ENCODE measurements around the gene UBN2.

The UBN2 gene

GRCh38 chr7:139242741-139243281, 11.8 kb downstream of the UBN2 start:
- H3K9me3 ChIP-seq (ENCODE audit: control insufficient read depth, insufficient read depth, low read length) = no peaks in the 10 kb centered on the region
- H3K4me1 ChIP-seq (ENCODE audit: control insufficient read depth, low read length) = no peaks in the 10 kb centered on the region
- no peaks in the 10 kb centered on the region for H4K20me1 ChIP-seq (ENCODE audit: control insufficient read depth, insufficient read depth, low read depth, low read length)
- TF ChIP-seq EZH2phosphoT487 (IDR thresholded peaks at IDR 0.05; ENCODE audit: borderline replicate concordance, low read length) = no peak
- TF ChIP-seq, protein P1, sequence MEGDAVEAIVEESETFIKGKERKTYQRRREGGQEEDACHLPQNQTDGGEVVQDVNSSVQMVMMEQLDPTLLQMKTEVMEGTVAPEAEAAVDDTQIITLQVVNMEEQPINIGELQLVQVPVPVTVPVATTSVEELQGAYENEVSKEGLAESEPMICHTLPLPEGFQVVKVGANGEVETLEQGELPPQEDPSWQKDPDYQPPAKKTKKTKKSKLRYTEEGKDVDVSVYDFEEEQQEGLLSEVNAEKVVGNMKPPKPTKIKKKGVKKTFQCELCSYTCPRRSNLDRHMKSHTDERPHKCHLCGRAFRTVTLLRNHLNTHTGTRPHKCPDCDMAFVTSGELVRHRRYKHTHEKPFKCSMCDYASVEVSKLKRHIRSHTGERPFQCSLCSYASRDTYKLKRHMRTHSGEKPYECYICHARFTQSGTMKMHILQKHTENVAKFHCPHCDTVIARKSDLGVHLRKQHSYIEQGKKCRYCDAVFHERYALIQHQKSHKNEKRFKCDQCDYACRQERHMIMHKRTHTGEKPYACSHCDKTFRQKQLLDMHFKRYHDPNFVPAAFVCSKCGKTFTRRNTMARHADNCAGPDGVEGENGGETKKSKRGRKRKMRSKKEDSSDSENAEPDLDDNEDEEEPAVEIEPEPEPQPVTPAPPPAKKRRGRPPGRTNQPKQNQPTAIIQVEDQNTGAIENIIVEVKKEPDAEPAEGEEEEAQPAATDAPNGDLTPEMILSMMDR (IDR thresholded peaks at IDR 0.05; ENCODE audit: low read depth, low read length, poor library complexity, severe bottlenecking) = no peak
- H3K36me3 ChIP-seq (ENCODE audit: control insufficient read depth, low read length) = peaks cover 61% of the 10 kb centered on the region
- H3K4me3 ChIP-seq (ENCODE audit: low read length) = no peak overlapping the region
- H3K4me2 ChIP-seq (ENCODE audit: low read length) = no peak overlapping the region
- H3K79me2 ChIP-seq (ENCODE audit: control insufficient read depth, low read length) = no peaks in the 10 kb centered on the region
- no peaks in the 10 kb centered on the region for H3K9me2 ChIP-seq (replicated peaks; ENCODE audit: control insufficient read depth, low read length)
- no peaks in the 10 kb centered on the region for H3K27me3 ChIP-seq (ENCODE audit: control insufficient read depth, low read length)
- no peaks in the 10 kb centered on the region for H3F3A ChIP-seq (ENCODE audit: control insufficient read depth, insufficient read depth)
- H3K27ac ChIP-seq (ENCODE audit: low read depth, low read length) = no peak overlapping the region

DNA sequence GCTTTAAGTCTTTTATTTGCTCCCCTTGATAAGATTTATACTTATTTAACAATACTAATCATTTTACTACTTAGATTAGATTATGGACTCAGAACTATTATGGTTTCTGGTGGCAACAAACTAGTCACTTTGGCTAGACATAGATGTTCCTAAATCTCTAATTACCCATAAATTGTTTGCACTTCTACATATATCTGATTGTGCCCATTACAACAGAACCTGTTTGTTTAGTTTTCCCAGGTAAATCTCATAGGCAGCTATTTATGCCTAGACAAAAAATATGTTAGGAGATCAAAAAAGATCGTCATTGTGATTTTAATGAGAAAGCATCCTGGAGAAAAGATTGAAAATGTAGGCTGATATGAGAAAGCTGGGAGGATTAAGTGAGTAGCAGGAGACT, 14.4 kb downstream of the UBN2 start:
- no peaks in the 10 kb centered on the region for H3K9me2 ChIP-seq (replicated peaks; ENCODE audit: control insufficient read depth, low read length)
- peaks cover 3% of the 10 kb centered on the region; the same call in 1 of the 2 replicates for H3K79me2 ChIP-seq (ENCODE audit: control insufficient read depth, low read length)
- peaks cover 58% of the 10 kb centered on the region for H3K36me3 ChIP-seq (ENCODE audit: control insufficient read depth, low read length)
- no peaks in the 10 kb centered on the region for H3K27me3 ChIP-seq (ENCODE audit: control insufficient read depth, low read length)
- no peak overlapping the region for H3K27ac ChIP-seq (ENCODE audit: low read depth, low read length)
- TF ChIP-seq, protein P1 (IDR thresholded peaks at IDR 0.05; ENCODE audit: low read depth, low read length, poor library complexity, severe bottlenecking) = no peak
- no peak for TF ChIP-seq EZH2phosphoT487 (IDR thresholded peaks at IDR 0.05; ENCODE audit: borderline replicate concordance, low read length)
- H3K9me3 ChIP-seq (ENCODE audit: control insufficient read depth, insufficient read depth, low read length) = no peaks in the 10 kb centered on the region
- H3K4me3 ChIP-seq (ENCODE audit: low read length) = no peak overlapping the region
- H3F3A ChIP-seq (ENCODE audit: control insufficient read depth, insufficient read depth) = no peaks in the 10 kb centered on the region
- no peaks in the 10 kb centered on the region for H3K4me1 ChIP-seq (ENCODE audit: control insufficient read depth, low read length)
- H3K4me2 ChIP-seq (ENCODE audit: low read length) = no peak overlapping the region
- H4K20me1 ChIP-seq (ENCODE audit: control insufficient read depth, insufficient read depth, low read depth, low read length) = no peaks in the 10 kb centered on the region

- Histone ChIP-seq H3K4me3 (ENCODE audit: low read length) (no peak overlapping the region), H3K27ac (ENCODE audit: low read depth, low read length) (no peak overlapping the region), H4K20me1 (ENCODE audit: control insufficient read depth, insufficient read depth, low read depth, low read length) (no peaks in the 10 kb centered on the region), H3F3A (ENCODE audit: control insufficient read depth, insufficient read depth) (no peaks in the 10 kb centered on the region), H3K4me2 (ENCODE audit: low read length) (no peak overlapping the region), H3K9me2 (replicated peaks; ENCODE audit: control insufficient read depth, low read length) (no peaks in the 10 kb centered on the region), H3K79me2 (ENCODE audit: control insufficient read depth, low read length) (peaks cover 3% of the 10 kb centered on the region; the same call in 1 of the 2 replicates), H3K9me3 (ENCODE audit: control insufficient read depth, insufficient read depth, low read length) (no peaks in the 10 kb centered on the region), H3K27me3 (ENCODE audit: control insufficient read depth, low read length) (no peaks in the 10 kb centered on the region), H3K4me1 (ENCODE audit: control insufficient read depth, low read length) (no peaks in the 10 kb centered on the region), H3K36me3 (ENCODE audit: control insufficient read depth, low read length) (peaks cover 51% of the 10 kb centered on the region)
- no peak for TF ChIP-seq EZH2phosphoT487 (IDR thresholded peaks at IDR 0.05; ENCODE audit: borderline replicate concordance, low read length)
- TF ChIP-seq, protein P1 (IDR thresholded peaks at IDR 0.05; ENCODE audit: low read depth, low read length, poor library complexity, severe bottlenecking) = no peak
Observed at GRCh38 chr7:139246494-139246893, 15.5 kb downstream of the UBN2 start.

Measured in DOHH2 (cell line).